DMS114 treated with DMSO at 0.1 percent for 48 hours (cell line): ENCODE results near the gene CNNM2.

Experiments used
- DNase-seq: peaks from one replicate; lab custom pipeline; 2025; ENCODE audit not compliant: unreplicated experiment; lab: John Stamatoyannopoulos, UW

The CNNM2 gene

DNA sequence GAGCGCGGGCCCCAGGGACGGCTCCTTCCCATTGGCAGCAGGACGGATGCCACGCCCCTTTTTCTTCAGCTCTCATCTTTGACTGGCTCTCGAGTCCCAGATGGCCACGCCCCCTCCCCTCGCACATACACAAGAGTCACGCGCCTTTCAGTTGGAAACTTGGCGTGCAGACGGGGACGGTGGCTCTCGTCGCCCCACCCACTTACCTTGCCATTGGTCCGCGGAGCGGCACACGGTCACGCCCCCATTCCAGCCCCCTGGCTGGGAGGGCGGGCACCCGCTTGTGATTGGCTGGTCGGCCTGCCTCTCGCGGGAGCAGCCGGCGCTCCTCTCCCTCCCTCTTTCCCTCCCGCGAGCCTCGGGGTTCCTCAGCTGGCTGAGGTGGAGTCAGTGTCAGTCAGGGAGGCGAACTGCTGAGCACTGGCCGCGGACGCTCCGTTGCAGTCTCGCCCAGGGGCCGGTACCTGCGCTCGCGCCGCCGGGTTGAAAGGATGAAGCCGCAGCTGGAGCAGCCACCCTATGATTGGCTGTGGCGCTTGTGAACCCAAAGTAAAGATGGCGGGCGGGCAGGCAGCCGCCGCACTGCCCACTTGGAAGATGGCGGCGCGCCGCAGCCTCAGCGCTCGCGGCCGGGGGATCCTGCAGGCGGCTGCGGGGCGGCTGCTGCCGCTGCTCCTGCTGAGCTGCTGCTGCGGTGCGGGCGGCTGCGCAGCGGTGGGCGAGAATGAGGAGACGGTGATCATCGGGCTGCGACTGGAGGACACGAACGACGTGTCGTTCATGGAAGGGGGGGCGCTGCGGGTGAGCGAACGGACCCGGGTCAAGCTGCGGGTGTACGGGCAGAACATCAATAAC is at the start of gene CNNM2:
Gene CNNM2 (plus strand): TSS at position 333 of the 855 bp plus-strand sequence. CDS start 187 bp downstream, at position 520.
- peak; percentile 99 for DNase-seq

GRCh38 chr10:102868911-102869257 is 49.2 kb upstream of the CNNM2 start:
- DNase-seq: no peak

DNA sequence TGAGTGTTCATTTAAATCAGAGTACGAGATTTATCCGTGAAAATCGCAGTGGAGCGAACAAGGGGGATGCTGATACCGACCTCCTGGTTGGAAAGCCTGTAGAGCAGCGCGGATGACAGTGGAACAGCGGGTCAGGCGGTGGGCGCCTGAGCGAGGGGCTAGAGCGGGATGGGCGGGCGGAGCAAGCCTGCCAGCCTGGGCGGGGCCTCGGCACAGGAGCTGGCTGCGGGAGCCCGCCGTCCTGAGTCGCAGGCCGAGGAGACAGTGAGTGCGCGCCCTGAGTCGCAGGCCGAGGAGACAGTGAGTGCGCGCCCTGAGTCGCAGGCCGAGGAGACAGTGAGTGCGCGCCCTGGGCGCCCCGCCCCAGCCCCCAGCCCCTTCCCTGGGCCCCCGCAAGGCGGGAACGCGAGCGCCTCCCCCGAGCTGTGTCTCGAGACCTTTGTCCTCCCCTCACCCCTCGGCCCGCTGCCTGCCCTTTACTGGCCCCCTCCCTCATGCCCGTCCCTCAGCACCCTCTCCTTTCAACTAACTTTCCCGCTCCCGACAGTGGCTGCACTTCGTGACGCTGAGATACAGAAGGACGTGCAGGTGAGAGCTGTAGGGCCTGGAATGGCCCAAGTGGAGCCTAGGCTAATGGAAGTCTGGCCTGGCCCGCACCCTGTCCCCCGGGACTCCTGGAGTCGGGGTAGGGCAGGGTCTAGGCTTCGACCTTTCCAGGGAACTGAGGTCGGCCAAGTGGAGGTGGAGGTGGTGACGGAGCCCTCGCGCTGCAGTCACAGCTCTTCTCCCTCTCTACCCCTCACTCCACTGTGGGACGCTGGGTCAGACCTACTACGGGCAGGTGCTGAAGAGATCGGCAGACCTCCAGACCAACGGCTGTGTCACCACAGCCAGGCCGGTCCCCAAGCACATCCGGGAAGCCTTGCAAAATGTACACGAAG is 48.6 kb upstream of the CNNM2 start, which contains the start of gene AS3MT:
Gene AS3MT (plus strand): TSS at position 213 of the 941 bp plus-strand sequence. CDS start 123 bp downstream, at position 336.
- DNase-seq: peak; percentile 31

DNA sequence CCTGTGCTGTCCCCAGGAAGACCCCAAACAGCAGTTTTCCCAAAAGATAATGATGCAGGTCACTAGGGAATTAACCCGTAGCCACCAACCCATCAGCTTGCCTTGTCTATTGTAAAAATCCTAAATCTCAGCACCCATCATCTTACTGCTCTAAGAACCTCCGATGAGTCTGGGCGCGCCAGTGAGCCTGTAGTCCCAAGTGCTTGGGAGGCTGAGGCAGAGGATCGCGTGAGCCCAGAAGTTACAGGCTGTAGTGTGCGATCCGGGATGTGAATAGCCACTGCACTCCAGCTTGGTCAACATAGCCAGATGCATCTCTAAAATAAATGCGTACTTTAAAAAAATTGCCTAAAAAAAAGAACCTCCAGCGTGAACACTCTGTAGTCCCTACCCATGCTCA is 47.9 kb upstream of the CNNM2 start:
- no peak for DNase-seq

- DNase-seq: no peak
These were observed 45.9 kb upstream of the CNNM2 start for GRCh38 chr10:102872163-102872562.

DNA sequence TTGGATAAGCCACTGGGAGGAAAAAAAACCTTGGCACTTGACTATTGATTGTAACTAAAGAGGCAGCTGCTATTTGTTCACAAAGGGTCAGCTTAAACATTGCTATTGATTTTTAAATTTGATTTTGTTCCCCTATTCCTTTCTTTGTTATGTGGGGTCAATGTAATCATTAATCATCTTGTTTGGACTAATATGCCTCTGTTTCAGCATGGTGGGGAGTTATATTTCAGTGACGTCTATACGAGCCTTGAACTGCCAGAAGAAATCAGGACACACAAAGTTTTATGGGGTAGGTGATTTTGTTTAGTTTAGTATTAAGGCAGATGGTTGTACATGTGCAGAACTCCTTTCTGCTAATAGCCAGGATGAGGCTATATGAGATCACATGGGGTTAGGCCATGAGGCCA is 41.3 kb upstream of the CNNM2 start:
- DNase-seq: no peak

DNA sequence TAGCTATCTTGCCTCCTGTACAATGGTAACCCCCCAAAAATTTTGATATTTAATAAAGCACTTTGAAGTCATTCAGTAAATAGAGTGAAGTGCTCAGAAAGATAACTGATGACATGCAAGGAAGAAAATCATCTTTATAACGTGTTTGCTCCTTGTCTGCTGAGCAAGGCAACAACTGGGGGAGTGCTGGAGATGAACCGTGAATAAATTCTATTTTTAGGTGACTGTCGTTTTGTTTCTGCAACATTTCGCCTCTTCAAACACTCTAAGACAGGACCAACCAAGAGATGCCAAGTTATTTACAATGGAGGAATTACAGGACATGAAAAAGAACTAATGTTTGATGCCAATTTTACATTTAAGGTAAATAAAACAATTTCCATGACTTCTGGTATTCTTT is 39.5 kb upstream of the CNNM2 start:
- no peak for DNase-seq

DNA sequence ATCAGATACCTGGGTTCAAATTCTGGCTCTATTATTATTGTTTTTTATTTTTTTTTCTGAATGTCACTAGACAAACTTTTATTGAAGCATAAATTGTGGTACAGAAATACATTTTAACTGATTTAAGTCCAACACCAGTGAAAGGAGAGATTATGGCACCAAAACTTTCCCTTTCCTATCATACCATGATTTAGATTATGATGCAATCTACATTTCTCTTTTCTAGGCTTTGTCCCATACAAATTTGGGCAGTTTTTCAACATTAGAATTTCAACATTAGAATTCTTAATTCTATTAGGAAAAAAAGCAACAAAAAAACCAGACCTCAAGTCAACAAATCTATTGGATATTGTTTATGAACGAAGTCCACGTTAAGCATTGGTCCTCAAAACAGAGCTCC is 37.8 kb upstream of the CNNM2 start:
- DNase-seq: no peak

DNA sequence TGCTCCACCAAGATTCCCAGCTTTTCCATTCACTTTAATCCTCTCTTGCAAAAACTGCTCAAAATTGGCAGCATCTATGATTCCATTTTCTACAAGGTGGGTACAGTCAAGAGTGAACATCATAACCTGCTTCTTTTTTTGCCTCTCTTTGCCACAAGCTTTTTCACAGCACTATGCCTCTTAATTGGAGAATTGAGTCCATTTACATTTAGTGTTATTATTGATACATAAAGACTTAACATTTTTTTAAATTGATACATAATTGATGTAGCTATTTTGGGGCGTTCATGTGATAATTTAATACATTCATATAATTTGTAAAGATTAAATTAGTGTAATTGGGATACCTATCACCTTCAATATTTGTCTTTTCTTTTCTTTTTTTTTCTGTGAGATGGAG is 30.0 kb upstream of the CNNM2 start:
- no peak for DNase-seq

DNA sequence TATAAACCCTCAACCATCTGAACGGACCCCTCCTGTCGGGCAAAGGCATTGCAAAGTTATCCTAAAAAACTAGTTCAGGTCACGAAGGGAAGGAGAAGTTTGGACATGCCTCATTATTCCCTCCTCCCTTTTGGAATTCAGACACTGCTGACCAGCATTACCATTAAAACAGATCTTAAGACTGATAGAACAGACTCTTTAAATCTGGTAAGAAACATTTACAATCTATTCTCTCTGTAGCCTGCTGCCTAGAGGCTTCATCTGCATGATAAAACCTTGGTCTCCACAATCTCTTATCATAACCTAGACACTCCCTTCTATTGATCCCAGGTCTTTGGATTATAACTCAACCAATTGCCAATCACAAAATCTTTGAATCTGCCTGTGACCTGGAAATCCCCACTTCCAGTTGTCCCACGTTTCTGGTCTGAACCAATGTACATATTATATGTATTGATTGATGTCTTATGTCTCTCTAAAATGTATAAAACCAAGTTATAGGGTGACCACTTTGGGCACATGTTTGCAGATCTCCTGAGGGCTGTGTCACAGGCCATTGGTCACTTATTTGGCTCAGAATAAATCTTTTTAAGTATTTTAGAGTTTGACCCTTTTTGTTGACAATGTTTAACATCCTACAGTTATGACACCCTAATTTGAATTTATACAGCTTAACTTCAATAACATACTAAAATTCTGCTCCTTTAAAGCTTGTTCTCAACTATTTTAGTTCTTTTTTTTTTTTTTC is 23.5 kb upstream of the CNNM2 start:
- no peak for DNase-seq

- DNase-seq: no peak
These were observed 18.1 kb upstream of the CNNM2 start for GRCh38 chr10:102900006-102900405.

DNA sequence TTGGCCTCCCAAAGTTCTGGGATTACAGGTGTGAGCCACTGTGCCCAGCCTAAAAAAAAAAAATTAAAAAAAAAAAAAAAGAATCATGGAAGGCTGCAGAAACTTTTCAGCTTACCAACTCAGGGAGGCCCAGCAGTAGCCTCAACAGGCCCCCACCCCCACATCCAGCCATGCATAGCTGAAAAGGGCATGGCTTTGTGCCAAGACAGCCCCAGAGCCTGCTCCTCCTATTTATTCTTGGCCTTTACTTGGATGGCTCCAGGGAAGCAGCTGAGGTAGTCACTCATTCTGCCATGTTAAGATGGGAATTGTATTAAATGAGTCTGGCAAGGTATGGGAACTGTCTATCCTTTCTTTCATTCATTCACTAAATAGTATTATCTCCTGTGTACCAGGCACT is 13.7 kb upstream of the CNNM2 start:
- no peak for DNase-seq

GRCh38 chr10:102906507-102906906 is 11.6 kb upstream of the CNNM2 start:
- no peak for DNase-seq

GRCh38 chr10:102914781-102915180 is 3.3 kb upstream of the CNNM2 start:
- DNase-seq: no peak

GRCh38 chr10:102916173-102916572 is 1.9 kb upstream of the CNNM2 start:
- DNase-seq: peak; percentile 22

- peak; percentile 40 for DNase-seq
These were observed 656 bp upstream of the CNNM2 start for GRCh38 chr10:102917314-102917961.

DNA sequence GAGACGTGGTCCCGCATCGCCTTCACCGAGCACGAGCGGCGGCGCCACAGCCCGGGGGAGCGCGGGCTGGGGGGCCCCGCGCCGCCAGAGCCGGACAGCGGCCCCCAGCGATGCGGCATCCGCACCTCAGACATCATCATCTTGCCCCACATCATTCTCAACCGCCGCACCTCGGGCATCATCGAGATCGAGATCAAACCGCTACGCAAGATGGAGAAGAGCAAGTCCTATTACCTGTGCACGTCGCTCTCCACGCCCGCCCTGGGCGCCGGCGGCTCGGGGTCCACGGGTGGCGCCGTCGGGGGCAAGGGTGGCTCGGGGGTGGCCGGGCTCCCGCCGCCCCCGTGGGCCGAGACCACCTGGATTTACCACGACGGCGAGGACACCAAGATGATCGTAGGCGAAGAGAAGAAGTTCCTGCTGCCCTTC is 737 bp downstream of the CNNM2 start:
- DNase-seq: no peak

DNA sequence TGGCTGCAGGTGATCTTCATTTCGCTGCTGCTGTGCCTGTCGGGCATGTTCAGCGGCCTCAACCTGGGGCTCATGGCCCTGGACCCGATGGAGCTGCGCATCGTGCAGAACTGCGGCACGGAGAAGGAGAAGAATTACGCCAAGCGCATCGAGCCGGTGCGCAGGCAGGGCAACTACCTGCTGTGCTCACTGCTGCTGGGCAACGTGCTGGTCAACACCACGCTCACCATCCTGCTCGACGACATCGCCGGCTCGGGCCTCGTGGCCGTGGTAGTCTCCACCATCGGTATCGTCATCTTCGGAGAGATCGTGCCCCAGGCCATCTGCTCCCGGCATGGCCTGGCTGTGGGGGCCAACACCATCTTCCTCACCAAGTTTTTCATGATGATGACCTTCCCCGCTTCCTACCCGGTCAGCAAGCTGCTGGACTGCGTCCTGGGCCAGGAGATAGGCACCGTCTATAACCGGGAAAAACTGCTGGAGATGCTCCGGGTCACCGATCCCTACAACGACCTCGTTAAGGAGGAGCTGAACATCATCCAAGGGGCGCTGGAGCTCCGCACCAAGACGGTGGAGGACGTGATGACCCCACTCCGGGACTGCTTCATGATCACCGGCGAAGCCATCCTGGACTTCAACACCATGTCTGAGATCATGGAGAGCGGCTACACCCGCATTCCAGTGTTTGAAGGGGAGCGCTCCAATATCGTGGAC is 1.3 kb downstream of the CNNM2 start:
- no peak for DNase-seq

GRCh38 chr10:102919992-102920739 is 2.1 kb downstream of the CNNM2 start:
- no peak for DNase-seq
